HepG2 (cell line): ENCODE data around the gene PRCP. TPM values are rescaled to one million over a fixed set of nuclear protein-coding genes. Genes with fewer than 3 reads are reported as not detected.
A peak's percentile ranks its signal among the peaks of the same experiment; 100 is the strongest.

Source experiments
- ATAC-seq: fragments of 200-7000 bp; cut with Tn5 transposase; 3 replicates; pipeline ENCODE4 v1.9.1; 2020; ENCODE audit warnings: mild to moderate bottlenecking, moderate library complexity
- BruUV-seq: library from RNA; stranded (reverse); fragments of 400-500 nt; replicated peaks from 2 replicates; lab custom pipeline; 2021; lab: Mats Ljungman, UMichigan
- CTCF ChIA-PET: fragments of 300-600 bp; formaldehyde crosslinking; extraction: SDS; loops from one replicate; lab custom pipeline; 2021; ENCODE audit warnings: low total read pairs, inconsistent platforms, low intra/inter-chr PET ratio; lab: Yijun Ruan, JAX
- POLR2A ChIA-PET: fragments of 350-600 bp; sonication (Branson Sonifier 250); formaldehyde crosslinking; loops from one replicate; lab custom pipeline; 2020; ENCODE audit warnings: antibody characterized with exemption, inconsistent platforms; lab: Yijun Ruan, JAX
- DNase-seq: peaks from one replicate; pipeline ENCODE4 v3.0.0-alpha.2; 2015; ENCODE audit warnings: low spot score
- FAIRE-seq: peaks from 3 replicates; lab custom pipeline; 2011; peaks lifted over from hg19 to GRCh38; lab: Jason Lieb, UNC
- H2AFZ ChIP-seq: one replicate; pipeline ENCODE4 v1.6.1; 2011; ENCODE audit warnings: low read length, inconsistent platforms
- H3K27ac ChIP-seq: fragments of 300-600 bp; 3 replicates; pipeline ENCODE4 v1.8.0; 2011; ENCODE audit warnings: mixed run types, mild to moderate bottlenecking, mixed read lengths, low read length, inconsistent platforms; ENCODE audit not compliant: insufficient read depth; ENCODE audit errors: extremely low read length
- H3K27me3 ChIP-seq, 2 experiments: fragments of 200-600 bp in 1 of 2; 2 replicates in 1 of 2; 3 replicates in 1 of 2; pipeline versions ENCODE4 v1.6.0 to v1.8.0; 2011; ENCODE audit warnings: low read length in 2 of 2, mild to moderate bottlenecking in 2 of 2, moderate library complexity in 2 of 2, inconsistent platforms in 1 of 2; ENCODE audit not compliant: insufficient read depth in 2 of 2, control insufficient read depth in 1 of 2
- H3K36me3 ChIP-seq, 2 experiments: fragments of 200-600 bp in 1 of 2; replicated peaks in 1 of 2; 2 replicates in 1 of 2; 3 replicates in 1 of 2; pipeline versions ENCODE4 v1.5.1 to v1.8.0; 2011; ENCODE audit warnings: low read length in 2 of 2, inconsistent platforms in 1 of 2; ENCODE audit not compliant: insufficient read depth in 2 of 2, control insufficient read depth in 1 of 2
- H3K4me1 ChIP-seq: 2 replicates; pipeline ENCODE4 v1.5.1; 2012; ENCODE audit warnings: low read length, inconsistent platforms; ENCODE audit not compliant: insufficient read depth
- H3K4me2 ChIP-seq: 2 replicates; pipeline ENCODE4 v1.6.0; 2011; ENCODE audit warnings: low read depth, low read length, inconsistent platforms
- H3K4me3 ChIP-seq, 3 experiments: fragments of 200-600 bp in 1 of 3; sonication (generic), shearing (Covaris generic) in 1 of 3; replicated peaks in 1 of 3; 2 replicates each; pipeline ENCODE4 v1.5.1; 2011 to 2016; ENCODE audit warnings: low read length in 3 of 3, inconsistent platforms in 2 of 3, low read depth in 2 of 3, mild to moderate bottlenecking in 2 of 3, control low read depth in 1 of 3, mixed read lengths in 1 of 3; ENCODE audit not compliant: insufficient read depth in 1 of 3
- H3K79me2 ChIP-seq: one replicate; pipeline ENCODE4 v1.6.1; 2011; ENCODE audit warnings: low read length, inconsistent platforms; ENCODE audit not compliant: insufficient read depth
- H3K9ac ChIP-seq: 2 replicates; pipeline ENCODE4 v1.6.0; 2011; ENCODE audit warnings: mild to moderate bottlenecking, low read depth, low read length, inconsistent platforms; ENCODE audit not compliant: insufficient read depth
- H3K9me3 ChIP-seq: 2 replicates; pipeline ENCODE4 v1.5.1; 2012; ENCODE audit warnings: mild to moderate bottlenecking, low read length
- H4K20me1 ChIP-seq: 2 replicates; pipeline ENCODE4 v1.6.0; 2011; ENCODE audit warnings: inconsistent platforms, mild to moderate bottlenecking, low read length, moderate library complexity; ENCODE audit not compliant: insufficient read depth
- EZH2 ChIP-seq: conservative IDR thresholded peaks from 2 replicates; pipeline ENCODE4 v1.6.1; 2012; ENCODE audit warnings: mild to moderate bottlenecking, low read depth, low read length, moderate library complexity
- FOSL2 ChIP-seq: sonication (generic); formaldehyde crosslinking; IDR thresholded peaks from 2 replicates; pipeline ENCODE4 v1.4.0; 2020; ENCODE audit warnings: missing genetic modification reagents
- GATAD2A ChIP-seq: IDR thresholded peaks from 2 replicates; pipeline ENCODE4 v1.6.1; 2016
- KLF11 ChIP-seq: IDR thresholded peaks from 2 replicates; pipeline ENCODE4 v1.6.1; 2016; ENCODE audit warnings: missing compliant biosample characterization
- SMC3 ChIP-seq: IDR thresholded peaks from 2 replicates; pipeline ENCODE4 v1.6.1; 2011; ENCODE audit warnings: low read length, improper control_type of control experiment
- ZBTB40 ChIP-seq, 2 experiments: fragments of 450-650 bp in 1 of 2; sonication (generic) in 1 of 2; formaldehyde crosslinking in 1 of 2; IDR thresholded peaks; 2 replicates each; pipeline versions ENCODE4 v1.6.1 to v1.8.0; 2016 to 2022; ENCODE audit warnings: antibody characterized with exemption in 1 of 2, mild to moderate bottlenecking in 1 of 2, missing genetic modification reagents in 1 of 2
- ZBTB7B ChIP-seq: sonication (generic); formaldehyde crosslinking; IDR thresholded peaks from 2 replicates; pipeline ENCODE4 v1.4.0; 2020; ENCODE audit warnings: missing genetic modification reagents
- ZNF30 ChIP-seq: sonication (generic); formaldehyde crosslinking; IDR thresholded peaks from 2 replicates; pipeline ENCODE4 v1.5.0; 2020; ENCODE audit warnings: mild to moderate bottlenecking, missing genetic modification reagents
- in situ Hi-C: cut with HindIII; loops from 2 replicates; pipeline ENCODE4 v1.10.0; 2017; ENCODE audit warnings: low pct_unique_long_range_greater_than_20kb; ENCODE audit not compliant: extremely low pct_ligation_motif_present
- intact Hi-C: fragments of 100-400 bp; cut with micrococcal nuclease; formaldehyde crosslinking; loops from one replicate; pipeline ENCODE4 v1.10.0; 2022; ENCODE audit not compliant: unreplicated experiment
- polyA plus RNA-seq, 8 experiments: library from polyadenylated mRNA; depleted of rRNA in 3 of 8; stranded (reverse) in 7 of 8; unstranded in 1 of 8; fragments of >200 nt; fragmentation: Illumina TruSeq in 4 of 8; extraction: Trizol in 4 of 8; gene quantifications; 2 replicates each; pipeline versions ENCODE4 v1.2.1 to v1.2.3, GENCODE V29; 2011 to 2016; ENCODE audit warnings: low read depth in 4 of 8, missing spikeins in 1 of 8, mixed read lengths in 1 of 8; ENCODE audit not compliant: insufficient read depth in 1 of 8
- total RNA-seq, 5 experiments: library from RNA; depleted of rRNA; stranded (reverse); fragments of >200 nt; fragmentation: Illumina TruSeq; extraction: Trizol; gene quantifications; 2 replicates each; pipeline ENCODE4 v1.2.3, GENCODE V29; 2016; ENCODE audit warnings: low read depth in 1 of 5
- TF ChIP-seq, protein P1 (sequence below): IDR thresholded peaks from 2 replicates; pipeline ENCODE4 v1.4.0; 2020; ENCODE audit warnings: mild to moderate bottlenecking, missing genetic modification reagents

PRCP gene
- total and polyA plus RNA-seq, 2 of the 13 experiments (the other 11 are each of a cell fraction or from before 2014, with no cell fraction given): 84.2 to 105 TPM

DNA sequence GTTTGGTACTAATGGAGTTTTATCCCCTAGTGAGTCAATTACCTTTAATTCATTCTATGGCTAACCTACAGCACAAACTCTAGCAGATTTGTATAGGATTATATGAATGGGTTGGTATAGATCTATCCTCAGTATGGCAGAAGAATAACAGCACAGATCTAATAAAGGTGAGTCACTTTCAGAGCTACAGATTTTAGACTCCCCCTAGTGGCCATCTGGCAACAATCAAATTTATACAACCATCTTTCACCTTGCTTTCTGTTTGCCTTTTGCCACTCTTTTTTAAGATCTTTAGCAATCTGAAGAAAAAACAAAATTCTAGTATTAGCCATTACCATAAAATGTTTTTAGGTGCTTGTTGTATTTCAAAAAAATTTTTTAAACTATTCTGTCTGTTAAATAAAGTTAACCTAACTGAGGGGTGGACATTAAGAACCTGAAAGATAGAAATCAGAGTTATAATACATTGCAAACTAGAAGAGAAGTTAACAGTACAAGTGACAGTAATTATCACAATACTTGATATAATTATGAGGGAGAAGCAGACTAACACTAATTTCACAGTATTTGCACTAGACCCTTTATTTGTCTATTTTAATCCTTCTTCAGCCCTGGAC, 27.1 kb upstream of the PRCP start:
- no TSS peak for BruUV-seq
- H3K27me3 ChIP-seq: no peaks in the 10 kb centered on the region
- POLR2A ChIA-PET: no interaction called here
- TF ChIP-seq ZNF30 (CRISPR knock-in tag) (no peak), KLF11 (CRISPR knock-in tag) (no peak), SMC3 (peak; percentile 50), EZH2 (no peak), ZBTB40 (IDR thresholded peaks at IDR 0.05) (no peak), ZBTB40 (CRISPR knock-in tag; IDR thresholded peaks at IDR 0.05) (no peak), ZBTB7B (CRISPR knock-in tag) (no peak), FOSL2 (CRISPR knock-in tag) (peak; percentile 25; the same call in 1 of the 2 replicates), GATAD2A (CRISPR knock-in tag) (0 out of 2 replicates have a peak, but pooled peaks have one; percentile 11)
- TF ChIP-seq, protein P1, sequence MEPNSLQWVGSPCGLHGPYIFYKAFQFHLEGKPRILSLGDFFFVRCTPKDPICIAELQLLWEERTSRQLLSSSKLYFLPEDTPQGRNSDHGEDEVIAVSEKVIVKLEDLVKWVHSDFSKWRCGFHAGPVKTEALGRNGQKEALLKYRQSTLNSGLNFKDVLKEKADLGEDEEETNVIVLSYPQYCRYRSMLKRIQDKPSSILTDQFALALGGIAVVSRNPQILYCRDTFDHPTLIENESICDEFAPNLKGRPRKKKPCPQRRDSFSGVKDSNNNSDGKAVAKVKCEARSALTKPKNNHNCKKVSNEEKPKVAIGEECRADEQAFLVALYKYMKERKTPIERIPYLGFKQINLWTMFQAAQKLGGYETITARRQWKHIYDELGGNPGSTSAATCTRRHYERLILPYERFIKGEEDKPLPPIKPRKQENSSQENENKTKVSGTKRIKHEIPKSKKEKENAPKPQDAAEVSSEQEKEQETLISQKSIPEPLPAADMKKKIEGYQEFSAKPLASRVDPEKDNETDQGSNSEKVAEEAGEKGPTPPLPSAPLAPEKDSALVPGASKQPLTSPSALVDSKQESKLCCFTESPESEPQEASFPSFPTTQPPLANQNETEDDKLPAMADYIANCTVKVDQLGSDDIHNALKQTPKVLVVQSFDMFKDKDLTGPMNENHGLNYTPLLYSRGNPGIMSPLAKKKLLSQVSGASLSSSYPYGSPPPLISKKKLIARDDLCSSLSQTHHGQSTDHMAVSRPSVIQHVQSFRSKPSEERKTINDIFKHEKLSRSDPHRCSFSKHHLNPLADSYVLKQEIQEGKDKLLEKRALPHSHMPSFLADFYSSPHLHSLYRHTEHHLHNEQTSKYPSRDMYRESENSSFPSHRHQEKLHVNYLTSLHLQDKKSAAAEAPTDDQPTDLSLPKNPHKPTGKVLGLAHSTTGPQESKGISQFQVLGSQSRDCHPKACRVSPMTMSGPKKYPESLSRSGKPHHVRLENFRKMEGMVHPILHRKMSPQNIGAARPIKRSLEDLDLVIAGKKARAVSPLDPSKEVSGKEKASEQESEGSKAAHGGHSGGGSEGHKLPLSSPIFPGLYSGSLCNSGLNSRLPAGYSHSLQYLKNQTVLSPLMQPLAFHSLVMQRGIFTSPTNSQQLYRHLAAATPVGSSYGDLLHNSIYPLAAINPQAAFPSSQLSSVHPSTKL (CRISPR knock-in tag): 0 out of 2 replicates have a peak, but pooled peaks have one; percentile 23

More for the DNA sequence above, 27.1 kb upstream of the PRCP start:
- H3K79me2 ChIP-seq: no peaks in the 10 kb centered on the region
- no peak overlapping the region for H3K27ac ChIP-seq
- FAIRE-seq: peak; percentile 80
- ATAC-seq: peak; percentile 81
- no peak overlapping the region for H2AFZ ChIP-seq
- no peaks in the 10 kb centered on the region for H3K9me3 ChIP-seq
- no peaks in the 10 kb centered on the region for H3K4me1 ChIP-seq
- no peak overlapping the region for H3K9ac ChIP-seq
- H3K4me2 ChIP-seq: no peak overlapping the region
- H4K20me1 ChIP-seq: no peaks in the 10 kb centered on the region
- DNase-seq: peak; percentile 43
- in situ Hi-C loops (no loop called here), intact Hi-C loops (loop anchor here (1.0 to 5.0 kb wide), 2 partner anchors 62 to 145 kb away; partner anchors contain the start of gene RAB30)
- no peak overlapping the region for H3K4me3 ChIP-seq
- H3K36me3 ChIP-seq: peaks cover 0 to 13% of the 10 kb centered on the region in 2 experiments; a peak in 2 of 5 replicates
- CTCF ChIA-PET: interaction anchor here (1.2 to 1.6 kb wide), 2 partner anchors 60 to 81 kb away, joined by 3 to 6 read pairs; no protein-coding TSS in a partner anchor
